OCI-M2 (cell line): ENCODE data around the gene NUTM2E.
"Not testable (repeated sequence)": the region's sequence is repeated elsewhere in the genome, so short reads cannot be mapped to it uniquely, and the experiment has no call there.

ENCODE experiments used
- DNase-seq: peaks from one replicate; lab custom pipeline; 2025; ENCODE audit not compliant: unreplicated experiment; lab: John Stamatoyannopoulos, UW

NUTM2E gene

GRCh38 chr10:79862803-79863202, 36.3 kb downstream of the NUTM2E start:
- not testable (repeated sequence) for DNase-seq

- not testable (repeated sequence) for DNase-seq
These were observed 40.5 kb downstream of the NUTM2E start for GRCh38 chr10:79866903-79867551.

- DNase-seq = not testable (repeated sequence)
These were observed 41.5 kb downstream of the NUTM2E start for GRCh38 chr10:79868023-79868422.

GRCh38 chr10:79869439-79870097, 43.0 kb downstream of the NUTM2E start:
- DNase-seq = not testable (repeated sequence)

- not testable (repeated sequence) for DNase-seq
These were observed 45.2 kb downstream of the NUTM2E start for GRCh38 chr10:79871729-79872128.
